Activated naive CD8-positive, alpha-beta T cell treated with anti-CD3 and anti-CD28 coated beads, Interleukin-2, amount 10 ng/mL, durations not matched to agents 7 days and 5 days (primary cell): ENCODE data around the gene NAT10. TPM values are rescaled to one million over a fixed set of nuclear protein-coding genes. Genes with fewer than 3 reads are reported as not detected.

Experiments used
- ATAC-seq: fragments of 150-1000 bp; cut with Tn5 transposase; one replicate; pipeline ENCODE4 v1.10.0; 2021; ENCODE audit warnings: low read depth, moderate library complexity
- POLR2A ChIA-PET: fragments of 350-600 bp; sonication (Branson Sonifier 250); formaldehyde crosslinking; loops from one replicate; lab custom pipeline; 2021; ENCODE audit warnings: antibody characterized with exemption; lab: Charles Lee
- DNase-seq: peaks from one replicate; pipeline ENCODE4 v3.0.0; 2021
- H3K27ac Mint-ChIP-seq: one replicate; pipeline ENCODE4 v1.8.0; 2022; ENCODE audit warnings: mild to moderate bottlenecking, mixed read lengths
- H3K27me3 Mint-ChIP-seq: one replicate; pipeline ENCODE4 v1.8.0; 2022; ENCODE audit warnings: mild to moderate bottlenecking, moderate library complexity, mixed read lengths
- H3K36me3 Mint-ChIP-seq: one replicate; pipeline ENCODE4 v1.8.0; 2021; ENCODE audit warnings: mild to moderate bottlenecking, mixed read lengths
- H3K4me1 Mint-ChIP-seq: one replicate; pipeline ENCODE4 v1.8.0; 2021; ENCODE audit warnings: mixed read lengths
- H3K4me3 Mint-ChIP-seq: one replicate; pipeline ENCODE4 v1.8.0; 2022; ENCODE audit warnings: mild to moderate bottlenecking, moderate library complexity, mixed read lengths
- H3K9me3 Mint-ChIP-seq: one replicate; pipeline ENCODE4 v1.8.0; 2021; ENCODE audit warnings: mixed read lengths
- total RNA-seq, 2 experiments: library from RNA; stranded (reverse); gene quantifications; one replicate each; pipeline ENCODE4 v1.2.3, GENCODE V29; 2021

NAT10 gene
- total RNA-seq, 2 experiments from 2014 or later, result 72.7 to 76.3 TPM

DNA sequence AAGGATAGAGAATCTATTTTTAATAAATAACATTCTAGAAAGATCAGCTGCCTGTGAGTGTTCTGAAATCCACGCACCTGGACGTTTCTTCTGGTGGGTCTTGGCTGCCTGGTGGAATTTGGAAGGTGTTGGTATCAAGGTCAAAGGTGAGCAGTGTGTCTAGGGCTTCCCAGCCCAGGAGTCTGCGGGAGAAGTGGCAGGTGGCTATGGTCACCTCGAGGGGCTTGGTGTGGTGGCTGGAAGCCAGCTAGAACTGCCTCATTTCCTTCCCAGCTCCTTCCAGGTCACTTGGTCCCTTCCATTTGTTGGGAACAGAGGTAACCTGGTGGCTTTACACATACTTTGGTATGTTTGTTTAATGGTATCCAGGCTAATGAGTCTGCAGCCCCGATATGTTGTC, 41.4 kb downstream of the NAT10 start:
- H3K27me3 Mint-ChIP-seq, result no peaks in the 10 kb centered on the region
- H3K36me3 Mint-ChIP-seq, result peaks cover 12% of the 10 kb centered on the region
- ATAC-seq (no peak), DNase-seq (no peak)
- POLR2A ChIA-PET, result no interaction called here
- no peak overlapping the region for H3K27ac Mint-ChIP-seq
- no peaks in the 10 kb centered on the region for H3K4me1 Mint-ChIP-seq
- H3K9me3 Mint-ChIP-seq, result no peaks in the 10 kb centered on the region
- H3K4me3 Mint-ChIP-seq, result no peak overlapping the region

GRCh38 chr11:34147581-34147980, 42.2 kb downstream of the NAT10 start:
- H3K4me3 Mint-ChIP-seq, result no peak overlapping the region
- no peak overlapping the region for H3K27ac Mint-ChIP-seq
- H3K27me3 Mint-ChIP-seq, result no peaks in the 10 kb centered on the region
- H3K4me1 Mint-ChIP-seq, result no peaks in the 10 kb centered on the region
- POLR2A ChIA-PET, result no interaction called here
- peaks cover 11% of the 10 kb centered on the region for H3K36me3 Mint-ChIP-seq
- DNase-seq (no peak), ATAC-seq (no peak)
- no peaks in the 10 kb centered on the region for H3K9me3 Mint-ChIP-seq

- H3K4me1 Mint-ChIP-seq, result peaks cover 2% of the 10 kb centered on the region
- no peak for ATAC-seq
- POLR2A ChIA-PET, result no interaction called here
- no peaks in the 10 kb centered on the region for H3K9me3 Mint-ChIP-seq
- H3K4me3 Mint-ChIP-seq, result no peak overlapping the region
- H3K27ac Mint-ChIP-seq, result no peak overlapping the region
- no peak for DNase-seq
- peaks cover 13% of the 10 kb centered on the region for H3K36me3 Mint-ChIP-seq
- H3K27me3 Mint-ChIP-seq, result no peaks in the 10 kb centered on the region
Measured at GRCh38 chr11:34148504-34149165, 43.2 kb downstream of the NAT10 start.

DNA sequence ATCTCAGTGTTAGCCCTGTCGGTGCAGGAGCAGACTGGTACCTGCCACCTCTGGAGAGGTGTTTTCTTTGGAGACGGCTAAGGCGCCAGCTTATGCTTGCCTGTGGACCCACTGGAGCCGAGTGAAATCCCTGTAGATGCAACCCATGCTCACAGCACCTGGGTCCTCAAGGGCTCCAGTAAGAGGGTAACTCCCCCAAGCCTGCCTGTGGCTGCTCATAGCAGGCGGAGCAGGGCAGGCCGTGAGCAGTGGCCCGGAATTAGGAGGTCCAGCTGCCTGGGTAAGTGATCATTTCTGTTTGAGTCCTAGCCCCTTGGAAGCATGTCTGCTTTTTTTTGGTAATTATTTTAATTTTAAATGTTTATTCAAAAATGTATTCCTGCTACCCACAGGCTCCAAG, 43.8 kb downstream of the NAT10 start:
- Mint-ChIP-seq H3K27me3 (no peaks in the 10 kb centered on the region), H3K9me3 (no peaks in the 10 kb centered on the region), H3K4me3 (no peak overlapping the region), H3K27ac (no peak overlapping the region), H3K36me3 (peaks cover 13% of the 10 kb centered on the region), H3K4me1 (peaks cover 3% of the 10 kb centered on the region)
- POLR2A ChIA-PET, result no interaction called here
- ATAC-seq (no peak), DNase-seq (no peak)

DNA sequence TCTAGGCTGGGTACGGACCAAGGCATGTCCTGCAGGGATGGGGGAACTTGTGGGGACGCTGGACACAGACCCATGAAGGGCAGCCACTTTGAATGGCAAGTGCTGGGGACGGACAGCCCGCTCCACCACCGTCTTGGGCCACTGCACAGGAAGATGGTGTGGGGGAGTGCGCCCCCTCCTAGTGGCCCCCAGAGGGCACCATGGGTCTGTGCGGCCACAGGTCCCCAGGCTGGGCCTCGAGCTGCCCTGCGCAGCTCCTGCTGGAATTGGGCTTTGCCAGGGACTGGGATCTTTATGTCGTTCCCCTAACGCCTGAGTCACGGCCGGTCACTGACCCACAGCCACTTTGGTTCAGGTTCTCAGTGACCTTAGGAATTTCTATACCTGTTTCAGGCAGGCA, 44.4 kb downstream of the NAT10 start:
- POLR2A ChIA-PET, result no interaction called here
- H3K9me3 Mint-ChIP-seq, result no peaks in the 10 kb centered on the region
- peaks cover 3% of the 10 kb centered on the region for H3K4me1 Mint-ChIP-seq
- no peak for ATAC-seq
- peaks cover 13% of the 10 kb centered on the region for H3K36me3 Mint-ChIP-seq
- H3K4me3 Mint-ChIP-seq, result no peak overlapping the region
- no peaks in the 10 kb centered on the region for H3K27me3 Mint-ChIP-seq
- H3K27ac Mint-ChIP-seq, result no peak overlapping the region
- no peak for DNase-seq

GRCh38 chr11:34150494-34151151, 45.2 kb downstream of the NAT10 start:
- Mint-ChIP-seq H3K4me3 (no peak overlapping the region), H3K4me1 (peaks cover 3% of the 10 kb centered on the region), H3K27ac (no peak overlapping the region), H3K36me3 (peaks cover 11% of the 10 kb centered on the region), H3K27me3 (no peaks in the 10 kb centered on the region), H3K9me3 (no peaks in the 10 kb centered on the region)
- DNase-seq (no peak), ATAC-seq (no peak)
- POLR2A ChIA-PET, result no interaction called here

DNA sequence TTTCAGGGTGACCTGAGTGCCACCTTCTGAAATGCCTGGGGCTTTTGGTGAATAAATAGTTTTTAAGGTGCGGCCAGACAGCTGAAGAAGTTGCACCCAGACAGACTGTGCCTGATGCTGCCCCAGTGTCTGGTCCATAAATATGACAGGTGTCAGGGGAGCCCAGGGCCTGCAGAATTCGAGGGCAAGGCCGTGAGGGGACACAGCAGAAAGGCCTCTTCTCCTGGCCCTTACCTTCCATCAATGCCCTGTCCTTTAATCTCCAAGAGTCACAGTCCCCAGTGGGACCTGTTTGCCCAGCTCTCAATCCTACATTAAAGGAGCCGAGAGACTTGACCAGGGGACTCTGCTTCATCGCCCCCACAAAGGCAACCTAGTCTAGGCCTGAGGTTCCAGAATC, 45.7 kb downstream of the NAT10 start:
- H3K27ac Mint-ChIP-seq, result no peak overlapping the region
- H3K4me1 Mint-ChIP-seq, result peaks cover 3% of the 10 kb centered on the region
- no peaks in the 10 kb centered on the region for H3K27me3 Mint-ChIP-seq
- H3K36me3 Mint-ChIP-seq, result peaks cover 7% of the 10 kb centered on the region
- H3K9me3 Mint-ChIP-seq, result no peaks in the 10 kb centered on the region
- no peak overlapping the region for H3K4me3 Mint-ChIP-seq
- ATAC-seq (no peak), DNase-seq (no peak)
- POLR2A ChIA-PET, result no interaction called here

DNA sequence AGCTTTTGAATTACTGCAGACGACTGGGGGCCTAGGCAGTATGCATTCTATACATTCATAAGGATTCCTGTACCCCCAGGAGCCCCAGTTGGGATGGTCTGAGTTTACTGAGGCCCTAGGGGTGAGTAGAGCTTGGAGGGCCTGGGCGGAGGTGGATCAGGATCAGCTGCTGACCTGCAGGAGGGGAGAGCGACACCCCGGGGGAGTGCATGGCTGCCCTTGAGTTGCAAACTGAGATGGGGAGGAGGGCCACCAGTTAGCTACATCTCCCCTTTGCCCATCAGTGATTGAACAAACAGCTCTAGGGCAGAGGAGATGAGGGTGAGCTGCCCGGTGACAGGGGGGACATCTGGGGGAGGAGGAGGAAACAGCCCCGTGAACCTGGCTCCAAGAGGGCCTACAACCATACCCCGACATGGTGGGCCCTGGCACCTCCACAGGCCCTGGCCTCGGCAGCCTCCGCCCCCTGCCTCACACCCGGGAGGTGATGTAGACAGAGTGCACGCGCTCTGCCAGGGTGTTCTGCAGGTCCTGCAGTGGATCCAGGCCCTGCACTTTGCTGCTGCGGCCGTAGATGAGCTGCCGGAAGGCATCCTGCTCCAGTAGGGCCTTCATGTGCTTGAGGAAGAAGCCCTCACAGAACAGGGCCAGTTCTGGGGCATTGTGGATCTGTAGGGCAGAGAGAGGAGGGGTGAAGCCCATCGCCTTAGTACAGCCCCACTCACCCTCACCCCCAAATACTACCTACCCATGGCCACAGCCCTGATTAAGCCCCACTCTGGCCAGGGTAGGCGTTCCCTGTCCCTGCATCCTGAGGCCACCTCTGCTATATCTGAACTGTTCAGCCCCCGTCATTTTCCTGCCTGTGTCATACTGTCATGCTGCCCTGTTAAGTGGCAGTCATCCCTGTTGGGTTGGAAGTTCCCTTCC, 46.8 kb downstream of the NAT10 start:
- Mint-ChIP-seq H3K27ac (peak overlapping the region; percentile 3), H3K4me3 (no peak overlapping the region), H3K4me1 (peaks cover 3% of the 10 kb centered on the region), H3K36me3 (peaks cover 4% of the 10 kb centered on the region), H3K9me3 (no peaks in the 10 kb centered on the region), H3K27me3 (no peaks in the 10 kb centered on the region)
- POLR2A ChIA-PET, result no interaction called here
- no peak for ATAC-seq
- DNase-seq, result no peak

DNA sequence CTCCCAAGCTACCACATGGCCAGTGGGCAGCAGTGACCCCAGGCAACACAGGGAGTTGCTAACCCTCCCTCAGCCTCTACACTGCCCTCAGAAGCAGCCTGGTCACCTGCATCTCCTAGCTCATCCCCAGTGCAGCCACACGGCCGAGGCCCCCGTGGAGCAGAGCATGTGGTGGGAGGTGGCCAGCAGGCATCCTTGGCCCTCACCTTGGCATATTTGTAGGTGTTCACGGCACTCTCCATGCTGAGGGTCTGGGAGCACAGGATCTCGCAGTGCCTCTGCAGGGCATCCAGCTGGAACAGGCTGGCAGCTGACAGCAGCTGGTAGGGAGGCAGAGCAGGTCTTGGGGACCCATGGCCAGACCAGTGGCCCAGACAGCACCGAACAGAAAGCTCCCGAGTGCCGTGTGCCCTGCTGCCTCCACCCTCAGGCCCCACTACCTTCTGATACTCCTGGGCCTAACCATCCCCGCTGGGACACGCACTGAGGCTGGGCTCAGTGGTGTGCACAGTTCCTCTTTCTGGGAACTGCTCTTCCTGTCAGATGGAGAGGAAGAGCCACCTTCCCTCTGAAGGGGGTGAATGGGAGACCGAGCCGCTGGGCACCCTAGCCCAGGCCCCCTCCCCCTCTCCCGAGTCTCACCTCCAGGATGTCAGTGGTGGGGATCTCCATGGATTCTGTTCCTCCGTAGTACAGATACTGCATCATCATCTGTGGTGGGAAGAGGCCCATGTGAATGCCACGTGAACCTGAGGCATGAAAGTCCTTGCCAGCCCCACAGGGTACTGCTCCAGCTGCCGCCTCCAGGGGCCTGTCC, 48.8 kb downstream of the NAT10 start:
- Mint-ChIP-seq H3K27ac (peak overlapping the region; percentile 54), H3K9me3 (no peaks in the 10 kb centered on the region)
- POLR2A ChIA-PET, result interaction anchor here (0.5 kb wide), 1 partner anchor 33 kb away, joined by 4 read pairs; no protein-coding TSS in a partner anchor

DNA sequence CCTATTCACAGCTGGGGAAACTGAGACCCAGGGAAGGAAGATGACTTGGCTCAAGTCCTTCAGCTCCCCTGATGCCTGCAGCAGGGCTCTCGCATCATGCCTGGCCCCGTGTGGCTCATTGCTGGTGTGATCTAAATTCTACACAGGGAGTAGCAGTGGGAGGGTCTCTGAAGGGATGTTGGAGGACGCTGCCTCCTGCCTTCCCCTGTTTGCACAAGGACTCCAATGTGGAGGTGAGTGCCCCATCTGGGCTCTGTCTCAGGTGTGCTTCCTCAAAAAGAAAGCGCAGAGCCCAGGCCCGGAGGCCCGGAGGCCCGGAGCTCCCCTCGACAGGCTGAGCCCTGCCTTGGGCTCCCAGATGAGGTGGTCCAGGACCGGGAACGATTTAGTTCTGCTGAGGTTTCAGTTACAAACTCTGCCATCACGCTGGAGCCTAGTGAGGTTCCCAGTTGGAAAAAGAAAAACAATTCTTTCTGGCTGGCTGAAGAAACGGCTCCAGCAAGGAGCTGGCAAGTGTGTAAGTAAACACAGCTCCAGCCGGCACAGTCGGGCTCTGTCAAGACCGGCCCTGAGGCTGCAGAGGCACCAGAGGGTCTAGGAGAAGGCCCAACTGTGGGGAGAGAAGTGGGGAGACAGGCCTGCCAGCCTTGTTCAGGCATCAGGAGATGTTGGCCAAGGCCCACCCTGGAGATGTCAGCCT, 49.8 kb downstream of the NAT10 start:
- Mint-ChIP-seq H3K36me3 (peaks cover 2% of the 10 kb centered on the region), H3K4me1 (peaks cover 18% of the 10 kb centered on the region), H3K9me3 (no peaks in the 10 kb centered on the region), H3K27me3 (no peaks in the 10 kb centered on the region), H3K27ac (peak overlapping the region; percentile 54), H3K4me3 (no peak overlapping the region)
- DNase-seq (no peak), ATAC-seq (no peak)
- POLR2A ChIA-PET, result no interaction called here

More for the DNA sequence above, 48.8 kb downstream of the NAT10 start:
- Mint-ChIP-seq H3K4me3 (no peak overlapping the region), H3K36me3 (peaks cover 2% of the 10 kb centered on the region), H3K4me1 (peaks cover 14% of the 10 kb centered on the region), H3K27me3 (no peaks in the 10 kb centered on the region)
- DNase-seq (no peak), ATAC-seq (no peak)

DNA sequence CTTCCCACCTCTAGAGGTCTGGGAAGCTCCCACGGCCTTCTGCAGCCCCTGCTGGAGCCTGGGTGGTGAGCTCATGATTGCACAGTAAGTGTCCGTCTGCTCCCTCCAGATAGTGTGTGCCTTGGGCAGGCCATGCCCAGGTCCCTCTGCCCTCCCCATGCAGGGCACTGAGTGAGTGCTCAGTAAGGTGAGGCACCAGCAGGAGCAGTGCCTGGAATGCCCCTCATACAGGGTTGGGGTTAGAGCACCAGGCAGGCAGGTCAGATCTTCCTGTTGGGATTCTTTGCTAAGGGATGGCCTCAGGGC, 50.3 kb downstream of the NAT10 start:
- Mint-ChIP-seq H3K27ac (no peak overlapping the region), H3K36me3 (peaks cover 2% of the 10 kb centered on the region), H3K27me3 (no peaks in the 10 kb centered on the region), H3K9me3 (no peaks in the 10 kb centered on the region), H3K4me3 (no peak overlapping the region), H3K4me1 (peaks cover 18% of the 10 kb centered on the region)
- no peak for ATAC-seq
- no peak for DNase-seq
- POLR2A ChIA-PET, result no interaction called here

- peak overlapping the region; percentile 69 for H3K27ac Mint-ChIP-seq
- H3K4me1 Mint-ChIP-seq, result peaks cover 28% of the 10 kb centered on the region
- ATAC-seq (no peak), DNase-seq (no peak)
- peaks cover 2% of the 10 kb centered on the region for H3K36me3 Mint-ChIP-seq
- H3K27me3 Mint-ChIP-seq, result no peaks in the 10 kb centered on the region
- POLR2A ChIA-PET, result no interaction called here
- no peaks in the 10 kb centered on the region for H3K9me3 Mint-ChIP-seq
- no peak overlapping the region for H3K4me3 Mint-ChIP-seq
Measured at GRCh38 chr11:34157163-34157562, 51.7 kb downstream of the NAT10 start.
